DOHH2 (cell line): ENCODE measurements around the gene DHRS2.

Experiments
- H3F3A ChIP-seq: fragments of 200-600 bp; sonication (generic), shearing (Covaris generic); 2 replicates; pipeline ENCODE4 v1.6.0; 2016; ENCODE audit warnings: antibody characterized with exemption, mild to moderate bottlenecking; ENCODE audit not compliant: control insufficient read depth, insufficient read depth
- H3K27ac ChIP-seq: fragments of 200-600 bp; sonication (generic); 2 replicates; pipeline ENCODE4 v1.5.1; 2014; ENCODE audit warnings: low read depth, mild to moderate bottlenecking, low read length, moderate library complexity
- H3K27me3 ChIP-seq: fragments of 200-600 bp; sonication (generic); 2 replicates; pipeline ENCODE4 v1.6.1; 2014; ENCODE audit warnings: mild to moderate bottlenecking, low read length, mixed read lengths; ENCODE audit not compliant: control insufficient read depth
- H3K36me3 ChIP-seq: fragments of 200-600 bp; sonication (generic); 2 replicates; pipeline ENCODE4 v1.6.1; 2014; ENCODE audit warnings: mild to moderate bottlenecking, low read length, moderate library complexity, mixed read lengths; ENCODE audit not compliant: control insufficient read depth
- H3K4me1 ChIP-seq: fragments of 200-600 bp; sonication (generic); 2 replicates; pipeline ENCODE4 v1.6.1; 2014; ENCODE audit warnings: mild to moderate bottlenecking, low read length, mixed read lengths; ENCODE audit not compliant: control insufficient read depth
- H3K4me2 ChIP-seq: fragments of 200-600 bp; sonication (generic); 2 replicates; pipeline ENCODE4 v1.6.0; 2014; ENCODE audit warnings: mild to moderate bottlenecking, low read length, moderate library complexity
- H3K4me3 ChIP-seq: fragments of 200-600 bp; sonication (generic); 2 replicates; pipeline ENCODE4 v1.5.1; 2014; ENCODE audit warnings: mild to moderate bottlenecking, low read length, mixed read lengths
- H3K79me2 ChIP-seq: fragments of 200-600 bp; sonication (generic); 2 replicates; pipeline ENCODE4 v1.6.1; 2014; ENCODE audit warnings: mild to moderate bottlenecking, low read length, mixed read lengths; ENCODE audit not compliant: control insufficient read depth
- H3K9me2 ChIP-seq: fragments of 200-600 bp; sonication (generic); replicated peaks from 2 replicates; pipeline ENCODE4 v1.6.1; 2014; ENCODE audit warnings: mild to moderate bottlenecking, low read length, mixed read lengths; ENCODE audit not compliant: control insufficient read depth
- H3K9me3 ChIP-seq: fragments of 200-600 bp; sonication (generic); 2 replicates; pipeline ENCODE4 v1.6.1; 2014; ENCODE audit warnings: antibody characterized with exemption, low read length, mixed read lengths; ENCODE audit not compliant: control insufficient read depth, insufficient read depth
- H4K20me1 ChIP-seq: fragments of 200-600 bp; sonication (generic); 2 replicates; pipeline ENCODE4 v1.6.0; 2014; ENCODE audit warnings: low read depth, mild to moderate bottlenecking, antibody characterized with exemption, low read length, moderate library complexity; ENCODE audit not compliant: control insufficient read depth, insufficient read depth
- CTCF ChIP-seq: fragments of 200-600 bp; sonication (generic); IDR thresholded peaks from one replicate; pipeline ENCODE4 v1.5.1; 2014; ENCODE audit warnings: antibody characterized with exemption, mild to moderate bottlenecking, low read depth, low read length; ENCODE audit not compliant: poor library complexity, severe bottlenecking
- EZH2phosphoT487 ChIP-seq: fragments of 200-600 bp; sonication (generic); IDR thresholded peaks from 2 replicates; pipeline ENCODE4 v1.6.1; 2017; ENCODE audit warnings: borderline replicate concordance, mild to moderate bottlenecking, antibody characterized with exemption, low read length, moderate library complexity, mixed read lengths

Gene DHRS2

GRCh38 chr14:23640524-23641141, 4.5 kb downstream of the DHRS2 start:
- Histone ChIP-seq H3K4me1 (no peaks in the 10 kb centered on the region), H3K4me3 (no peak overlapping the region), H3K9me3 (peaks cover 3% of the 10 kb centered on the region; the same call in 1 of the 2 replicates), H3K79me2 (no peaks in the 10 kb centered on the region), H3K27me3 (no peaks in the 10 kb centered on the region), H4K20me1 (no peaks in the 10 kb centered on the region), H3K9me2 (no peaks in the 10 kb centered on the region), H3K4me2 (no peak overlapping the region), H3K36me3 (no peaks in the 10 kb centered on the region), H3F3A (no peaks in the 10 kb centered on the region), H3K27ac (no peak overlapping the region)
- TF ChIP-seq EZH2phosphoT487 (no peak), CTCF (no peak)

GRCh38 chr14:23641180-23641914, 5.2 kb downstream of the DHRS2 start:
- H3K27me3 ChIP-seq = no peaks in the 10 kb centered on the region
- no peak overlapping the region for H3K4me2 ChIP-seq
- no peaks in the 10 kb centered on the region for H3K79me2 ChIP-seq
- no peaks in the 10 kb centered on the region for H3K4me1 ChIP-seq
- TF ChIP-seq EZH2phosphoT487 (no peak), CTCF (no peak)
- H3K9me2 ChIP-seq = no peaks in the 10 kb centered on the region
- no peaks in the 10 kb centered on the region for H3F3A ChIP-seq
- H3K36me3 ChIP-seq = no peaks in the 10 kb centered on the region
- no peak overlapping the region for H3K4me3 ChIP-seq
- H4K20me1 ChIP-seq = no peaks in the 10 kb centered on the region
- peaks cover 2% of the 10 kb centered on the region; the same call in 1 of the 2 replicates for H3K9me3 ChIP-seq
- no peak overlapping the region for H3K27ac ChIP-seq

- no peaks in the 10 kb centered on the region for H3K27me3 ChIP-seq
- no peak overlapping the region for H3K4me3 ChIP-seq
- H3K9me2 ChIP-seq = no peaks in the 10 kb centered on the region
- no peaks in the 10 kb centered on the region for H3K36me3 ChIP-seq
- no peaks in the 10 kb centered on the region for H3K9me3 ChIP-seq
- TF ChIP-seq CTCF = no peak
- no peak for TF ChIP-seq EZH2phosphoT487
- no peak overlapping the region for H3K27ac ChIP-seq
- no peaks in the 10 kb centered on the region for H3K4me1 ChIP-seq
- no peaks in the 10 kb centered on the region for H4K20me1 ChIP-seq
- no peaks in the 10 kb centered on the region for H3K79me2 ChIP-seq
- no peak overlapping the region for H3K4me2 ChIP-seq
- no peaks in the 10 kb centered on the region for H3F3A ChIP-seq
These were observed 5.9 kb downstream of the DHRS2 start for GRCh38 chr14:23641915-23642588.
